GM12878 (cell line): ENCODE data around the gene KLK2. TPM values are rescaled to one million over a fixed set of nuclear protein-coding genes. Genes with fewer than 3 reads are reported as not detected.

Experiments used
- ATAC-seq: fragments of 200-7000 bp; cut with Tn5 transposase; 3 replicates; pipeline ENCODE4 v1.9.1; 2020; ENCODE audit warnings: mild to moderate bottlenecking, moderate library complexity
- BruUV-seq: library from RNA; stranded (reverse); fragments of 400-500 nt; replicated peaks from 2 replicates; lab custom pipeline; 2021; lab: Mats Ljungman, UMichigan
- CTCF ChIA-PET: fragments of 300-600 bp; sonication (Branson Sonifier 250); formaldehyde crosslinking; extraction: SDS; loops from one replicate; lab custom pipeline; 2021; ENCODE audit warnings: inconsistent platforms; lab: Yijun Ruan, JAX
- POLR2A ChIA-PET: fragments of 350-600 bp; formaldehyde crosslinking; extraction: SDS; loops from one replicate; lab custom pipeline; 2021; ENCODE audit warnings: inconsistent platforms; lab: Charles Lee
- RAD21 ChIA-PET: fragments of 300-600 bp; sonication (Branson Sonifier 250); formaldehyde crosslinking; loops from one replicate; lab custom pipeline; 2023; ENCODE audit warnings: antibody characterized with exemption; ENCODE audit not compliant: unreplicated experiment; lab: Charles Lee
- SMC1A ChIA-PET: fragments of 300-600 bp; sonication (Branson Sonifier 250); formaldehyde crosslinking; loops from one replicate; lab custom pipeline; 2023; ENCODE audit not compliant: unreplicated experiment, uncharacterized antibody; lab: Charles Lee
- DNase-seq: peaks from one replicate; pipeline ENCODE4 v3.0.0-alpha.2; 2011; ENCODE audit warnings: low read depth, low spot score
- FAIRE-seq: peaks from 3 replicates; lab custom pipeline; 2011; peaks lifted over from hg19 to GRCh38; lab: Jason Lieb, UNC
- H2AFZ ChIP-seq: 2 replicates; pipeline ENCODE4 v1.6.0; 2011; ENCODE audit warnings: low read depth, low read length, control low read depth; ENCODE audit not compliant: control insufficient read depth
- H3K27ac ChIP-seq: 2 replicates; pipeline ENCODE4 v1.5.1; 2011; ENCODE audit warnings: control low read depth; ENCODE audit not compliant: control insufficient read depth, insufficient read depth
- H3K27me3 ChIP-seq, 2 experiments: replicated peaks in 1 of 2; 2 replicates each; pipeline versions ENCODE4 v1.6.0 to v1.6.1; 2011; ENCODE audit warnings: low read length in 1 of 2; ENCODE audit not compliant: control insufficient read depth in 2 of 2, insufficient read depth in 2 of 2
- H3K36me3 ChIP-seq, 2 experiments: 2 replicates each; pipeline ENCODE4 v1.5.1; 2011; ENCODE audit warnings: low read length in 1 of 2; ENCODE audit not compliant: control insufficient read depth in 2 of 2, insufficient read depth in 2 of 2
- H3K4me1 ChIP-seq: 2 replicates; pipeline ENCODE4 v1.6.1; 2011; ENCODE audit warnings: mild to moderate bottlenecking, low read length, moderate library complexity, mixed read lengths; ENCODE audit not compliant: control insufficient read depth, insufficient read depth
- H3K4me2 ChIP-seq: 2 replicates; pipeline ENCODE4 v1.6.0; 2011; ENCODE audit warnings: control low read depth; ENCODE audit not compliant: control insufficient read depth, insufficient read depth
- H3K4me3 ChIP-seq: fragments of 200-600 bp; sonication (generic); 2 replicates; pipeline ENCODE4 v1.5.1; 2016
- H3K79me2 ChIP-seq: 2 replicates; pipeline ENCODE4 v1.6.0; 2011; ENCODE audit warnings: low read length; ENCODE audit not compliant: control insufficient read depth, insufficient read depth
- H3K9ac ChIP-seq: 2 replicates; pipeline ENCODE4 v1.8.0; 2011; ENCODE audit warnings: low read length, control low read depth, mixed read lengths; ENCODE audit not compliant: control insufficient read depth, insufficient read depth
- H3K9me3 ChIP-seq: replicated peaks from 3 replicates; pipeline ENCODE4 v1.5.1; 2011; ENCODE audit warnings: mild to moderate bottlenecking, low read length; ENCODE audit not compliant: control insufficient read depth, insufficient read depth
- H4K20me1 ChIP-seq: 2 replicates; pipeline ENCODE4 v1.6.0; 2011; ENCODE audit not compliant: control insufficient read depth, insufficient read depth
- DPF2 ChIP-seq: fragments of 450-650 bp; IDR thresholded peaks from 2 replicates; pipeline ENCODE4 v1.6.1; 2017; ENCODE audit warnings: mild to moderate bottlenecking
- EGR1 ChIP-seq, 2 experiments: IDR thresholded peaks; 1 replicate in 1 of 2; 2 replicates in 1 of 2; pipeline ENCODE4 v1.6.1; 2011 to 2012; ENCODE audit warnings: low read depth in 2 of 2, low read length in 2 of 2, borderline replicate concordance in 1 of 2, mild to moderate bottlenecking in 1 of 2, moderate library complexity in 1 of 2
- EP300 ChIP-seq, 2 experiments: fragments of 150-350 bp in 1 of 2; IDR thresholded peaks; 2 replicates each; pipeline ENCODE4 v1.6.1; 2011 to 2012; ENCODE audit warnings: low read depth in 2 of 2, low read length in 2 of 2, borderline replicate concordance in 1 of 2, improper control_type of control experiment in 1 of 2, inconsistent platforms in 1 of 2; ENCODE audit not compliant: control insufficient read depth in 1 of 2
- KAT2A ChIP-seq: conservative IDR thresholded peaks from 2 replicates; pipeline ENCODE4 v1.6.1; 2011; ENCODE audit warnings: low read depth, low read length; ENCODE audit not compliant: control insufficient read depth
- KLF5 ChIP-seq: fragments of 450-650 bp; IDR thresholded peaks from 2 replicates; pipeline ENCODE4 v1.6.1; 2014; ENCODE audit warnings: mild to moderate bottlenecking; ENCODE audit not compliant: partially characterized antibody
- MTA2 ChIP-seq: fragments of 450-650 bp; IDR thresholded peaks from 2 replicates; pipeline ENCODE4 v1.6.1; 2016; ENCODE audit warnings: low read depth, mild to moderate bottlenecking, moderate library complexity
- MYB ChIP-seq: fragments of 150-350 bp; IDR thresholded peaks from 2 replicates; pipeline ENCODE4 v1.6.1; 2014; ENCODE audit warnings: mild to moderate bottlenecking, low read depth, low read length, borderline replicate concordance
- SP1 ChIP-seq: IDR thresholded peaks from one replicate; pipeline ENCODE4 v1.6.1; 2011; ENCODE audit warnings: low read depth, low read length
- TARDBP ChIP-seq: IDR thresholded peaks from 2 replicates; pipeline ENCODE4 v1.6.1; 2016; ENCODE audit warnings: borderline replicate concordance
- WGBS: methylation state at CpG from one replicate; pipeline ENCODE4 v1.1.6; 2016; ENCODE audit warnings: low lambda C conversion rate; ENCODE audit not compliant: insufficient replicate concordance, insufficient coverage; ENCODE audit errors: missing lambda C conversion rate; 5-methylcytosine and 5-hydroxymethylcytosine counted together
- in situ Hi-C: fragments of 300-500 bp; cut with MboI; formaldehyde crosslinking; loops from 9 replicates; pipeline ENCODE4 v1.14.3; 2018; ENCODE audit warnings: mixed read lengths
- intact Hi-C: fragments of 100-400 bp; cut with micrococcal nuclease; formaldehyde crosslinking; loops from one replicate; pipeline ENCODE4 v1.14.2; 2022; ENCODE audit not compliant: unreplicated experiment
- polyA plus RNA-seq, 11 experiments: library from polyadenylated mRNA; depleted of rRNA in 4 of 11; unstranded in 6 of 11; stranded (reverse) in 5 of 11; fragments of >200 nt; fragmentation: Nextera tagmentation in 4 of 11; fragmentation: Illumina TruSeq in 1 of 11; extraction: Ambion mirVana in 4 of 11; extraction: Trizol in 1 of 11; gene quantifications; 1 replicate in 1 of 11; 2 replicates in 10 of 11; pipeline versions ENCODE4 v1.2.1 to v1.2.3, GENCODE V29; 2011 to 2016; ENCODE audit warnings: inconsistent platforms in 2 of 11, missing spikeins in 2 of 11, low read depth in 1 of 11
- total RNA-seq, 4 experiments: library from RNA; depleted of rRNA in 3 of 4; stranded (reverse); fragments of >200 nt in 3 of 4; fragmentation: Illumina TruSeq in 1 of 4; extraction: Trizol in 1 of 4; gene quantifications; 2 replicates each; pipeline versions ENCODE4 v1.2.1 to v1.2.3, GENCODE V29; 2013 to 2021

KLK2 gene
- total and polyA plus RNA-seq, 10 of the 15 experiments (the other 5 are each of a cell fraction or from before 2014, with no cell fraction given) = 0.19 to 3.1 (median 1.2) TPM

- H3K9me3 ChIP-seq = no peaks in the 10 kb centered on the region; the same call in 2 of the 3 replicates
- no peaks in the 10 kb centered on the region for H4K20me1 ChIP-seq
- peaks cover 0 to 2% of the 10 kb centered on the region in 2 experiments; a peak in 1 of 4 replicates for H3K27me3 ChIP-seq
- DNase-seq (no peak), ATAC-seq (no peak), FAIRE-seq (no peak)
- BruUV-seq = no TSS peak
- no peak for TF ChIP-seq EGR1 (IDR thresholded peaks at IDR 0.05; ENCODE audit: borderline replicate concordance in 1 of 2, low read depth in 2 of 2, low read length in 2 of 2)
- TF ChIP-seq EP300 (IDR thresholded peaks at IDR 0.05; ENCODE audit: borderline replicate concordance in 1 of 2, control insufficient read depth in 1 of 2, low read depth in 2 of 2, low read length in 2 of 2) = no peak
- TF ChIP-seq TARDBP = no peak
- no peak for TF ChIP-seq MYB
- TF ChIP-seq SP1 = no peak
- TF ChIP-seq KLF5 = no peak
- no peak for TF ChIP-seq MTA2
- TF ChIP-seq KAT2A = no peak
- TF ChIP-seq DPF2 = no peak
- ChIA-PET CTCF (interaction anchor here (0.7 kb wide), 1 partner anchor 105 kb away, joined by 3 read pairs; no protein-coding TSS in a partner anchor), SMC1A (no interaction called here), RAD21 (no interaction called here), POLR2A (no interaction called here)
- no peak overlapping the region for H3K4me2 ChIP-seq
- intact Hi-C loops = no loop called here
- no peaks in the 10 kb centered on the region for H3K79me2 ChIP-seq
- in situ Hi-C loops = no loop called here
- no peaks in the 10 kb centered on the region for H3K4me1 ChIP-seq
- no peak overlapping the region for H2AFZ ChIP-seq
- no peak overlapping the region for H3K4me3 ChIP-seq
- no peak overlapping the region for H3K9ac ChIP-seq
- WGBS = 32% methylated on average over 4 of the region's 4 CpGs
- no peak overlapping the region for H3K27ac ChIP-seq
- no peaks in the 10 kb centered on the region for H3K36me3 ChIP-seq
These were observed 3.8 kb upstream of the KLK2 start for GRCh38 chr19:50869479-50869878.
